KG1 (cell line): ENCODE results near the gene ARHGEF25.
"Not testable (repeated sequence)": the region's sequence is repeated elsewhere in the genome, so short reads cannot be mapped to it uniquely, and the experiment has no call there.

Experiments
- DNase-seq: peaks from one replicate; lab custom pipeline; 2025; lab: John Stamatoyannopoulos, UW

ARHGEF25 gene

DNA sequence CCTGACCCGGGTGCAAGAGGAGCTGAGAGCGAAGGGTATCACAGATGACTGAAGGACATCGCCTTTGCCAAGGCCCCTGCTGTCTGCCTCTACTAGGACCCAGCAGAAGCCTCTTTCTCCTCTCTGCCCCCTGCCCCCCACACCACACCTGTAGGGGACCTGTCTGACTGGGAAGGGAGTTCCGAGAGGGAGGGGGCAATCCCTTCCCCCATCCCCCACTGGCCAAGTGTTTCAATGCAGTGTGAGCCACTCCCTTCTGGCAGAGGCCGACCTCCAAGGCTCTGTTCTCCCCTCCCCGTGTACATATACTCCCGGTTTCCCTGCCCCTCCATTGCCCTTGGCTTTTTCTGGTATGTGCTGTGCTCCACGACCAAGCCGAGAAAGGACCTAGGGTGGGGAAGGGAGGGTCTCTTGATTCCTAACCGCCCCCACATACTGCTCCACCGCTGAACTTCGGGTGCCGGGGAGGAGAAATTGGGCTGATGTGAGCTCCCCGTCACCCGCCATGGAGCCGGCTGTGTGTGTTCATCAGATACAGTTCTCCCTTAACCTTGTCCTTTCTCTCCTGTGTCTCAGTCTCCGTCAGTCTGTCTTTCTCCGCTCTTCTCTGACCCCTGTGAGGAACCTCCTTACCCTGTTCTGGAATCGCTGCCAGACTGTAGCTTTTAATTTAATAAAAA lies 2.0 kb upstream of the ARHGEF25 start:
- DNase-seq, result no peak

DNA sequence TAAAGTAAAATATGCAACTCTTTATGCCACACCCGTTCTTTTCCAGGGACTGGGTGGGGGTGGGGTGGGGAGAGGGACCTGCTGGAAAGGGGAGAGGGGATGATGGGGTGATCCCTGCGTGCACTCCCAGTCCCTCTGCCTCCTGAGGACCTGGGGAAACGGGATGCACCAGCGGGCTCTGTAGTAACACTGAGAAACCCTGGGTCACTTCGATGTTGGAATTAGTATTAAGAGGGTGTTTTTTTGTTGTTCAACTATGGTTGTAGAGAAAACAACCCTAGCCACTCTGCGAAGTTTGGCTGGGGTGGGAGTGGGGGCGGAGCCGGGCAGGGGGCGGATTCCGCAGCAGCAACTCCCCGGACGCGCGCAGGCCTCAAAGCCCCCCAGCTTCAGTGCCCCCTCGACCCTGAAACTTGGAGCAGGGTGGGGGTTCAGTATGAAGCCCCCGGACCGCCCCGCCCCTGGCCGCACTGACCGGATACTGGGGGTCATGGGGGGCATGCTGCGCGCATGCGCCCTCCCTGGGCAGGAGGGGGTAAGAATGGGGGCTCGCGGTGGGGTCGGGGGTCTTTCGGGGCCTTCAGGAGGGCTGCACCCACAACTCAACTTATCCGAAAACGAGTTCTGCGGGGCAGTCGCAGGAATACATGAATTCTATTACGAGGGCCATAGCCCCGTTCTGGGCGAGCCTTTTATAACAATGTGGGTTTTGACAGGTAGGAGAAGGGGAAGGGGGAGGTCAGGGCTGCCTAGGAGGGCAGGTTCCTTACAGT lies 1.3 kb upstream of the ARHGEF25 start:
- no peak for DNase-seq

DNA sequence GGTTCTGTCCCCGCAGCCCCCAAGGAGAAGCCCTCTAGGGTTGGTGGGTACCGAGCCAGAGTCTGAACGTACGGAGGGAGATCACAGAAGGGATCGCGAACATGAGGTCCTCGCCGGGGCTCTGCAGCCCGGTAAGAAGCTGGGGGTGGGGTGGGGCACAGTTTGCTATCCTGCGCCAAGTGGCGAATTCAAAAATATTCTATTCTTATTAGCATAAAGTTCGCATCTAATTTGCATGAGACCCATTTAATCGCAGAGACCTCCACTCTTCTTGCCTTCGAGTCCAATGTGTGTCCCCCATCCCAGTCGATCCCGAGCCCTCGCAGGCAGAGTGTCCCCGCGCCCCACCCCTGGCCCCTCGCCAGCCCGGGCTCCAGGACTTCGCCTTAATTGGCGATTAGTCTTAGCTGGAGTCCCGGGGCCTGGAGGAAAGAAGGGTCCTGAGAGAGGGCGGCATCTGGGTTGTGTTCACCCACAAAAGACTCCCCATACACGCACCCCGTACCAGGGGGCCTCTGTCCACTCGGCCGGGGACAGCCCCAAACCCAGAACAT lies 604 bp upstream of the ARHGEF25 start:
- DNase-seq, result no peak

DNA sequence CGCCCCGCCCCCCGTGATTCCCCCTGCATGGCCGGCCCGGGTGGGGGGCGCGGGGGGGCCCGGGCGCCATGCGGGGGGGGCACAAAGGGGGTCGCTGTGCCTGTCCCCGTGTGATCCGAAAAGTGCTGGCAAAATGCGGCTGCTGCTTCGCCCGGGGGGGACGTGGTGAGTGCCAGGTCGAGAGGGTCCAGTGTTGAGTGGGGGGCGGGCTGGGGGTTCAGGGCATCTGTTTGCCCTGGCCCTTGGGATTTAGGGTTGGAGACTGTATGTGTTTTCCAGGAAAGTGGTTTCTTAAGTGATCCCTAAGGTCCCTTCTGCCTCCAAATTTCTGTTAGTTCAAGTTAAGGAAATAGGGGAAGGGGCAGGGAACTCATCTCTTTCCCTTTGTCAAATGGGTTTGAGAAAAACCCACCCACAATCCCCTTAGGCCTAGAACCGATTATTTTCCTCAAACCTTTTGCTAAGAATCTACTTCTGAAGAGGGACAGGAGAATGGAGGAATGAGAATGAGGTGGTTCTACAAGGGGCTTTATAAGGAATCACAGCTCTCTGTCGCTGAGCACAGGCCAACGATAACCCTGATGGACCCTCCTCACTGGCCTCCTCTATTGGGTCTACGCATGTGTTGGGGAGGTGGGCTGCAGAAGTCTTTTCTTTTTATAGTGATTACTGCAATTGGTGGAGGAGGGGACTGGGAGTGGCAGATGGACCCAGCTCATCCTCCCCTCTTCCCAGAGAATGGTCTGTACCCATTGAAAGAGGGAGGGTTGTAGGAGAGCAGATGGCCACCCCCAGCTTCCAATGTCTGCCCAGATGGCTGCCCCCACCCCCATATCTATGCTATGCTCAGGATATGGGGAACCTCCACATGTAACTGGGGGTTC lies 834 bp downstream of the ARHGEF25 start:
- DNase-seq, result no peak

DNA sequence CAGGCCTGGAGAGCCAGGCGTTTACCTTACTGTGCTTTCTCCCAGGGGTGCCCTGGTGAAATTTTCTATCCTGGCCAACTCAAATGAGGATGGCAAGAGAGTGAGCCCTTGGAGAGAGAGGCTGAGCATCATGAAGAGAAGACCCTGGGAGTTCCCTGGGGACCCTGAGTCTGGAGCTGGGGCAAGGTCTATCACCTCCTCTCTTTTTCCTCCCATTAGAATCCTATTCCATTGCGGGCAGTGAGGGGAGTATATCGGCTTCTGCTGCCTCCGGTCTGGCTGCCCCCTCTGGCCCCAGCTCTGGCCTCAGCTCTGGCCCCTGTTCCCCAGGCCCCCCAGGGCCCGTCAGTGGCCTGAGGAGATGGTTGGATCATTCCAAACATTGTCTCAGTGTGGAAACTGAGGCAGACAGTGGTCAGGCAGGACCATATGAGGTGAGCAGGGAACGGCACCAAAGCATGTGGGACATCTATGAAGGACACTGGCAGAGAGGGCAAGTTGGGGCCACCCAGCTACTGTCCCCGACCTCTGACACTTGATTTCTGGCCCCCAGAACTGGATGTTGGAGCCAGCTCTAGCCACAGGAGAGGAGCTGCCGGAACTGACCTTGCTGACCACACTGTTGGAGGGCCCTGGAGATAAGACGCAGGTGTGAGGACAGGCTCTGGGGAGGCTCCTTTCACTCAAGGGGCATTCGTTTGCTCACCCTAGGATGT lies 1.6 kb downstream of the ARHGEF25 start:
- no peak for DNase-seq

DNA sequence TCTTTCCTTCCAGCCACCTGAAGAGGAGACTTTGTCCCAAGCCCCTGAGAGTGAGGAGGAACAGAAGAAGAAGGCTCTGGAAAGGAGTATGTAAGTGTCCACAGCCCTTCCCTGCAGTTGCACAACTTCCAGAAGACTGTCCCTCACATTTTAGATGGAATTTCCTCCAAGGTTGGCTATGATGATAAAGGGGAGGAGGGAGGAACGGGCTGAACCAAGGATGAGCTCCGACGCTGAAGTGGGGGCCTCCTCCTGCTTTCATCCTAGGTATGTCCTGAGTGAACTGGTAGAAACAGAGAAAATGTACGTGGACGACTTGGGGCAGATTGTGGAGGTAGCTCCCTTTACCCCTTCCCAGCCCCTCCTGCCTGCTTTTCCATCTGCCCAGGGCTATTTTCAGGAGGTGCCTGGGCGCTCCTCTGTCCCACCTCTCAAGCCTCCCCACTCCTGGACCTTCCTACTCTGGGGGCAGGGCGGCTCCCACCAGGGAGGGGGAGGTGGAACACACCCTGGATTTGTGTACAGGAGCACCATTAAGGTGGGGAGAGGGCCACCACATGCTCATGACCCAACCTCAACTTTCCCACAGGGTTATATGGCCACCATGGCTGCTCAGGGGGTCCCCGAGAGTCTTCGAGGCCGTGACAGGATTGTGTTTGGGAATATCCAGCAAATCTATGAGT lies 2.3 kb downstream of the ARHGEF25 start:
- no peak for DNase-seq

DNA sequence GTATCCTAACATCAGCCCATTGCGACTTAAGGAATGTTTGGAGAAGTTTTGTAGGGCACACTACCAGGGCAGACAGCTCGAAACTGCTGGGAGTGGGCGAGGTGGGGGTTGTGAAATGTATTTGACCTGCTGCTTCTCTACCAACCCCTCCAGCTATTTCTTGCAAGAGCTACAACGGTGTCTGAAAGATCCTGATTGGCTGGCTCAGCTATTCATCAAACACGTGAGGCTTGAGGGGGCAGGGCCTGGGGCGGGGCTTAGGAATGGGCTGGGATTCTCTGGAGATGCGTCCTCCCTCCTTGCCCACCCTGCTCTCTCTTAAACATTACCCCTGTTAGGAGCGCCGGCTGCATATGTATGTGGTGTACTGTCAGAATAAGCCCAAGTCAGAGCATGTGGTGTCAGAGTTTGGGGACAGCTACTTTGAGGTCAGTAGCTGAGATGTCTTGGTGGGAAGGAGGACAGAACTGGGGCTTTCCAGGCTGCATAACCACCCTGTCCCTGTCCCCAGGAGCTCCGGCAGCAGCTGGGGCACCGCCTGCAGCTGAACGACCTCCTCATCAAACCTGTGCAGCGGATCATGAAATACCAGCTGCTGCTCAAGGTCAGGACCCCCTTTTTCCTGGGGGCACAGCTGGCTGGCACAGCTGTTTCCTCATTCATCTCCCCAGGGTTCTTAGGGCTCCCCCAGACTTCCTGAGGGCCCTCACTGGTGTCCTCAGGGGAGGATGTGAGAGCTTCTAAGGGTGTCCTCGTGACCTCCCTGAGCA lies 3.1 kb downstream of the ARHGEF25 start:
- DNase-seq, result no peak

DNA sequence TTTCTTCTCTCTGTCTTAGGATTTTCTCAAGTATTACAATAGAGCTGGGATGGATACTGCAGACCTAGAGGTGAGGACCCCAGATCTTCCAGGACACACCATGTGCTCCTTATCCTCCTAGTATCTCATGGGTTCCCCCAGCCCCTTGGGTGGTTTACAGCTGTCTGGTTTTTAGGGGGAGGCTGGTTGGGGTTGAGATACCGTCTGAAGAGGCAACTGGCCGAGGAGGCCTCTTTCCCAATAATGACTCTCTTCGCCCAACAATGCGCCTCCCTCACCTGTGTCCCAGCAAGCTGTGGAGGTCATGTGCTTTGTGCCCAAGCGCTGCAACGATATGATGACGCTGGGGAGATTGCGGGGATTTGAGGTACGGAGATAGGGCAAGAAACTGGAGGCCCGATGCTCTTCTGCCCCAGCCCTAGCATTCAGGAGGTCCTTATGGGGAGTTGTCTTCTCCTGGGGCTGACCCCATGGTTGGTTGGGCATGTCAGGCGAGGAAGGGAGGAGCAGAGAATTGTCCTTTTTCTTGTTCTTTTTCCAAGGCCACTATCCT lies 3.8 kb downstream of the ARHGEF25 start:
- DNase-seq, result no peak

DNA sequence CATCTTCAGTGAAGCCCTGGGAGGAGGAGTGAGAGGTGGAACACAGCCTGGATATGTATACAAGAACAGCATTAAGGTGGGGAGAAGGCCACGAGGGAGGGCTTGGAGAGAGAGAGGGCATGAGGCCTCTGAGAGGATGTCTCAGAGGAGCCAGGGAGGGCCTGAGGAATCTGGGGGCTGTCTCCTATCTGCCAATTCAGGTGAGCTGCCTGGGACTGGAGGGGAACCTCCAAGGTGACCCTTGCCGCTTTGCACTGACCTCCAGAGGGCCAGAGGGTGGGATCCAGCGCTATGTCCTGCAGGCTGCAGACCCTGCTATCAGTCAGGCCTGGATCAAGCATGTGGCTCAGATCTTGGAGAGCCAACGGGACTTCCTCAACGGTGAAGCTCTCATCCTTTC lies 4.4 kb downstream of the ARHGEF25 start:
- DNase-seq, result no peak

DNA sequence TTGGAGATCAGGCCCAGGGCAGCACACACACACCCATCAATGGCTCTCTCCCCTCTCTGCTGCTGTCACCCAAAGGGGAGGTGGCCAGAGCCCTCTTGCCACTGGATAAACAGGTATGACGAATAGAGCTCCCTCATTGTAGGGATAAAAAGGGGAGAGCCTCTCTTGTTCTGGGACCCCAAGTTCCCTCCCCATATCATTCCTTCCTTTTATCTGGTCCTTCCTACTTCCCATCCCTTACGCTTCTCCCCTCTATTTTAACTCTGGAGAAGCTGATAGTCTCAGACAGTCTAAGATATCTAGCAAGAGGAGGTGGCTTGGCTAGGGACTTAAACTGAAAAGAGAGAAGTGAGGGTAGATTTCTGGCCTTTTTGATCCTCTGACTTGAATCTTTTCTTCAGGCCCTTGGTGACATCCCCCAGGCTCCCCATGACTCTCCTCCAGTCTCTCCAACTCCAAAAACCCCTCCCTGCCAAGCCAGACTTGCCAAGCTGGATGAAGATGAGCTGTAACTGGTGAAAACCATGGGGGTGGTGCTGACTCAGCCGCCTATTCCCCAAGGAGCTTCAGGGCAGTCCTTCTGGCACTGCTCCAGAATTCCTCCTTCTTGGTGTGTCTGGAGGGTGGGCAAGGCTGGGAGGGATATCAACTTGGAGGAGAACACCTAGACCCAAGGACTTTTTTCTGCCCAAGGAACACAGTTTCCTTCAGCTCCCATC lies 5.3 kb downstream of the ARHGEF25 start:
- no peak for DNase-seq

DNA sequence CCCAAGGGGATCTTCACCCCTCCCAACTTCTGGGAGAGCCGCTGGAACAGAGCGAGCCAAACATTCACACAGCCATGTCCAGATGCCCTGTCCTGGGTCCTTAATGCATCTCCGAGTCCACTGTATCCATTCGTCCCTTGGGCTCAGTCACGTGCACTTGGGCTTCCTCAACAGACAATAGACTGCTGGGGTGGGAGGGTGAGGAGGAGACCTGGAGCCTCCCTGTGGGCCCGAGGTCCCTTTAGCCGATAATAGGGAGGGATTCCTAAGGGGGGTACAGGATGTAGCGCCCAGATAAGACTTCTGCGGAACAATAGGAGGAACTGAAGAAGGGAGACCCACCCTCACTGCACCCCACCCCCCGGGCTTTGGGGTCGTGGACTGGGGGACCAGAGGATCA lies 6.7 kb downstream of the ARHGEF25 start:
- no peak for DNase-seq

DNA sequence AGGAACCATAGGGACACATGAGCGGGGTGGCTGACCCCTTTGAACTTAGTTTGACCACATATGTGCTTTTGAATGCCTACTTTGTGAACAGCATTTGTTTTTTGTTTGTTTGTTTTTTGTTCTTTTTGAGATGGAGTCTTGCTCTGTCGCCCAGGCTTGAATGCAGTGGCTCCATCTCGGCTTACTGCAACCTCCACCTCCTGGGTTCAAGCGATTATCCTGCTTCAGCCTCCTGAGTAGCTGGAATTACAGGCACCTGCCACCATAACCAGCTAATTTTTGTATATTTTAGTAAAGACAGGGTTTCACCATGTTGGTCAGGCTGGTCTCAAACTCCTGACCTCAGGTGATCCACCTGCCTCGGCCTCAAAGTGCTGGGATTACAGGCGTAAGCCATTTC lies 7.2 kb downstream of the ARHGEF25 start:
- not testable (repeated sequence) for DNase-seq

DNA sequence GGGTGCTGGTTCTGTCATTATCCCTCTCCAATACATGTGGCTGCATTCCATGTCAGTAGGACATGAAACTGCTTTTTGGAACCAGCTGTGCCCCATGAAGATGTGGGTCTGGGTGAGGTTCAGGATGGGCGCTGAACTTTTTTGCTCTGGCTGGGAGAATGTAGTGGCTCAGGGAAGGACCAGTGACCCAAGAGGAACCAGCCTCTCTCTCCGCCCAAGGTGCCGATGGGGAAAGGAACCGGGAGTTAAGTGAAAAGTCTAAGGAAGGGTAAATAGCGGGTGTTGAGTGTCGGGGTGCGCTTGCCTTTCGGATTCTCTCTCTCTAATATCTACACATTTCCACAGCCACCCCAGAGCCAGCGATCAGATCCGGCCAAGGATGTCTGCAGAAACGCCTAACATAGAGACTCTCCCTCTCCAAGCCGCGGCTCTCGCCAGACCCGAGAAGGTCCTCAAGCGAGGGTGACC lies 7.8 kb downstream of the ARHGEF25 start:
- DNase-seq, result no peak

DNA sequence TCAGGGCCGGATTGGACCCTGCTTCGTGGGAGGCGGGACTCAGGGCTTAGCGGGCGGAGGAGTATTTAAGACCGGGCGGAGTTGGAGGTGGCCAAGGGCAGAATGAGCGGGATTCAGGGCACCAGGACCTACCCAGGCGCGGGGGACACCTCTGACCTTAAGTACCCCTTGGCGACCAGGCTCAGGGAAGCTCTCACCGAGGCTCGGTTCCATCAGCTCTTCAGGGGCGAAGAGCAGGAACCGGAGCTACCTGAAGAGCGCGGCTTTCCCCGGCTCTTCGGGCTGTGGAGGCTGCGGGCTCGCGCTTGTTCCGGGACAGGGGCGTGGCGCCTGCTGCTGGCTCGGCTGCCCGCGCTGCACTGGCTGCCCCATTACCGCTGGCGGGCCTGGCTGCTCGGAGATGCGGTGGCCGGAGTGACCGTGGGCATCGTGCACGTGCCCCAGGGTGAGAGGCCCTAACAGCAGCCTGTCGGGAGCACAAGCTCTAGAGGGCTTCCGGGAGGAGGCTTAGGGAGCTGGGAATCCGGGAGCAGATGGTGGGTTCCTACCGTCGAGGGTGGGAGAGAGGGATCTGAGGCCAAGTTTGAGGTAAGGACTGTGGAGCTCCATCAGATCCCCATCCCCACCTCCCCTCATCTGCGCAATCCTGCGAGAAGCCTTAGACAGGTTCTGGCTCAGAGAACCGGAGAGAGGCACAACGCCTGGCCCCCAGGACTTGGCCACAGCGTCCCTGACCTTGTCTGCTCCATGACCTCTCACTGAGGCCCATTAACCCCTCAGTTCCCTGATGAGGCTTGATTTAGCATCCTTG lies 8.4 kb downstream of the ARHGEF25 start:
- no peak for DNase-seq

DNA sequence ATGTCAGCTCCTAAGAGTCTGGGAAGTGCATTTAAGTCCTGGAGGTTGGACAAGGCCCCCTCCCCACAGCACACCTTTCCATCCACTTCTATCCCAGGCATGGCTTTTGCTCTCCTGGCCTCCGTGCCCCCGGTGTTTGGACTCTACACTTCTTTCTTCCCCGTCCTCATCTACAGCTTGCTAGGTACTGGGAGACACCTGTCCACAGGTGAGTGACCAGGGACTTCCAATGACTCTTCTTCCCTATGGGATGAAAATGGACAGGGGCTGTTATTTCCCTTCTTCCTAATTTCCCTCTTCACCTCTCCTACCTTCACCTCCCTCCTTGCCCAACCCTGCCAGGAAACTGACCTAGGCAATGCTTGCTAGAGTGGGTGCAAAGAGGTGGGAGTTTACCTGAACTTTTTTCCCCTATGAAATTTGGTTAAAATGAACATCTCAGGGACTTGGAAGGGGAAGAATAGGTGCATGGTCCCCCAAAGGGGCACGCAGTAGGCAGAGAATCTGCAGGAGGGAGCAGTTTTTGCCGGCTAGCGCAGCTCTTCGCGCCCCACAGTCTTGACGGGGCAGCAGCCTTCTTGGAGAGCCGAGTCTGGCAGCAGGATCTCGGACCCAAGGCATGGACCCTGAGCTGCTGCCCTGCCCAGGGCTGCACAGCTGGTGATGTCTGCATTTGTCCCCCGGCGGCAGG lies 9.2 kb downstream of the ARHGEF25 start:
- no peak for DNase-seq

DNA sequence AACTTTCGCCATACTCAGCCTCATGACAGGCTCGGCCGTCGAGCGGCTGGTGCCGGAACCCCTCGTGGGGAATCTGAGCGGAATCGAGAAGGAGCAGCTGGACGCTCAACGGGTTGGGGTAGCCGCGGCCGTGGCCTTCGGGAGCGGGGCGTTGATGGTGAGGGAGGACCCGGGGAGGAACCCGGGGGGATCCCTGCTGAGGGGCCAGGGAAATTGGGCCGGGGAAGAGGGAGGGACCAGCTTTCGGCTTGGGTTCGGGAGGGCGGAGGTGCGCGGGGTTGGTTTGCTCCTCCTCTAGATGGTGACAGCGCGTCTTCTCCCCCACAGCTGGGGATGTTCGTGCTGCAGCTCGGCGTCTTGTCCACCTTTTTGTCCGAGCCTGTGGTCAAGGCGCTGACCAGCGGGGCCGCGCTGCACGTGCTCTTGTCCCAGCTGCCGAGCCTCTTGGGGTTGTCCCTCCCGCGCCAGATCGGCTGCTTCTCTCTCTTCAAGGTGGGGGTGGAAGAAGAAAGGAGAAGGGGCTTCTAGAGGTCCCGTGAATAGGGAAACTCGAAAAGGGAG lies 9.8 kb downstream of the ARHGEF25 start:
- DNase-seq, result no peak

DNA sequence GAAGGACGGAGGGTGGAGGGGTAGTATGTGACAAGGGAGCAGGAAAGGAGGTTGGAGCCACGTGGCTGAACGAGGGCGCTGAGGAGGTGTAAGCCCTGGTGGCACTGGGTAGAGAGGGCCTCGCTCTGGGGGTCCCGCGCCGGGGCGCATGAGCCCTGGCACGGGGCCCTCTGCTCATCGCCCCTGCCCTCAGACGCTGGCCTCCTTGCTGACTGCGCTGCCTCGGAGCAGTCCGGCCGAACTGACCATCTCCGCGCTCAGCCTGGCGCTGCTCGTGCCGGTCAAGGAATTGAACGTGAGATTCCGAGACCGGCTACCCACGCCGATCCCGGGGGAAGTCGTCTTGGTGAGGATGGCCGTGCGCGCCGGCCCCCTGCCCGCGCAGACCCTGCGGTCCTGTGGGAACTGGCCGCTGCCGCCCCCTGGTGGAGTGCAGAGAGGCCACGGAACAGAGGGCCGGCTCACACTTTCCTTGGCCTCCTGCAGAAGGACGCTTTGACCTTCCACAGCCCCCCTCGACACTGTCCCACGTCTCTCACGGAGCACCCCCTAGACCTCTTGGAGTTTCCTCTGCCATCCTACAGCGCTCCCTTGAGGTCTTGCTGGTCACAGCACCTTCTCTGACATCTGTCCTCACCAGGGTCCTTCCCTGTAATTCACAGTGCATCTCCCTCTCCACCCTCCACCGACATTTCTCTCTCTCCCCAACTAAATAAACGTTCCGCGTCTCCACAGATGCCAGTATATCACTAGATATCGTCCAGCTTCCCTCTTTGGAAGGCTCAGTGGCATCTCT lies 10.5 kb downstream of the ARHGEF25 start:
- DNase-seq, result no peak
